Nephron (organoid): ENCODE data around the gene SLC39A1.

Source experiments
- H3K27ac Mint-ChIP-seq, 3 experiments: 2 replicates each; pipeline ENCODE4 v1.8.0; 2020; ENCODE audit warnings: mixed read lengths in 3 of 3, mild to moderate bottlenecking in 2 of 3, moderate library complexity in 1 of 3
- H3K27me3 Mint-ChIP-seq: 2 replicates; pipeline ENCODE4 v1.8.0; 2021; ENCODE audit warnings: low read depth, mild to moderate bottlenecking, moderate library complexity, mixed read lengths
- H3K36me3 Mint-ChIP-seq: 2 replicates; pipeline ENCODE4 v1.8.0; 2020; ENCODE audit warnings: low read depth, mixed read lengths
- H3K4me1 Mint-ChIP-seq: 2 replicates; pipeline ENCODE4 v1.8.0; 2020; ENCODE audit warnings: mixed read lengths
- H3K4me3 Mint-ChIP-seq, 3 experiments: 2 replicates each; pipeline ENCODE4 v1.8.0; 2020; ENCODE audit warnings: mild to moderate bottlenecking in 3 of 3, mixed read lengths in 3 of 3, moderate library complexity in 2 of 3
- H3K9me3 Mint-ChIP-seq: 2 replicates; pipeline ENCODE4 v1.8.0; 2020; ENCODE audit warnings: mixed read lengths
- CTCF ChIP-seq, 3 experiments: fragments of 200-600 bp; sonication (generic); IDR thresholded peaks; one replicate each; pipeline ENCODE4 v1.5.0; 2021; ENCODE audit warnings: antibody characterized with exemption in 3 of 3; ENCODE audit not compliant: unreplicated experiment in 3 of 3

SLC39A1 gene

DNA sequence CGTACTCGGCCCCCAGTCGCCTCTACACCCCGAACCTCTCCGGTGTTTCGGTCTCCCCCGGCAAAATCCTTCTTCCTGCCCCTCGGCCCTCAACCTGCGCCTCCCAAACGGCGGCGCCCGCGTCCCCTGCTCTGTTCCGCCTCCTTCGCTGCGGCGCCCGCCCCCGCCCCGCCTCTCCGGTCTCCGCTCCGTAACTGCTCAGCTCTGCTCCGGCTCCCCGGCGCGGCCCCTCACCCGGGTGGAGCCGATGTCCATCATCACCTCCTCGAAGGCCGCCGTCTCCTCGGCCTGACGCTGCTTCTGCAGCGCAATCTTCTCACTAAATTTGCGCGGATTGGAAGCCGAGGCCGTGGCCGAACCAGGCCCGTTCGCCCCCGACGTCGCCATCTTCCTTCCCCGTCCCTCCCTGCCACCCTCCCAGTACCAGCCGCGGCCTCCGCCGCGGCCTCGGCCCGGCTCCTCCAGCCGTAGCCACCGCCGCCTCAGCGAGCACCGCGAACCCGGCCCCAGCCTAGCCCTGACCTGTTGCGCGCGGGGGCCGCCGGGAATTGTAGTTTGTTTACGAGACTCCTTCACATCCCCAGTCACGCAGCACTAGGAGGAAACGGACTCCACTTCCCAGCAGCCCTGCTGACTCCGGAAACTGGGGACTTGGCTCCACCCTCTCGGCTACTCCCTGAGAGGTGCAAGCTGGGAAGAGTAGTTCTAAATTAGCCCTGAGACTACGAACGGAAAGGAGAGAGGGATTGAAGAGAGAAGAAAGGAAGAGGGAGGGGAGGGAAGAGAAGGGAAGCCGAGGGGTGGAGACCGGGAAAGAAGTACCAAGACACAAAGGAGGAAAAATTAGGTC is 5.0 kb downstream of the SLC39A1 start, which contains the start of gene CRTC2:
CRTC2 (minus strand) TSS at position 502 of the 850 bp plus-strand sequence; CDS start at position 387, 115 bp downstream.
- Mint-ChIP-seq H3K27me3 (no peaks in the 10 kb centered on the region), H3K36me3 (peaks cover 24% of the 10 kb centered on the region), H3K4me1 (peaks cover 44% of the 10 kb centered on the region), H3K4me3 (peak within 1 kb of the TSS; percentile 93 to 98 (median 97)), H3K27ac (peak within 1 kb of the TSS; percentile 60 to 89 (median 87)), H3K9me3 (no peaks in the 10 kb centered on the region)
- TF ChIP-seq CTCF (IDR thresholded peaks at IDR 0.05; ENCODE audit: unreplicated experiment in 3 of 3): no peak

- Mint-ChIP-seq H3K4me1 (peaks cover 39% of the 10 kb centered on the region), H3K27ac (peak overlapping the region; percentile 60 to 89 (median 87)), H3K4me3 (peak overlapping the region; percentile 93 to 98 (median 97)), H3K27me3 (no peaks in the 10 kb centered on the region), H3K36me3 (peaks cover 26% of the 10 kb centered on the region), H3K9me3 (no peaks in the 10 kb centered on the region)
- no peak for TF ChIP-seq CTCF (IDR thresholded peaks at IDR 0.05; ENCODE audit: unreplicated experiment in 3 of 3)
Measured at GRCh38 chr1:153957744-153958110, 5.6 kb downstream of the SLC39A1 start.

GRCh38 chr1:153956997-153957715 is 6.2 kb downstream of the SLC39A1 start:
- Mint-ChIP-seq H3K4me3 (peak overlapping the region; percentile 93 to 98 (median 97)), H3K4me1 (peaks cover 34% of the 10 kb centered on the region), H3K9me3 (no peaks in the 10 kb centered on the region), H3K27me3 (no peaks in the 10 kb centered on the region), H3K27ac (peak overlapping the region; percentile 60 to 89 (median 87)), H3K36me3 (peaks cover 29% of the 10 kb centered on the region)
- TF ChIP-seq CTCF (IDR thresholded peaks at IDR 0.05; ENCODE audit: unreplicated experiment in 3 of 3): no peak

- Mint-ChIP-seq H3K9me3 (no peaks in the 10 kb centered on the region), H3K27me3 (no peaks in the 10 kb centered on the region), H3K27ac (no peak overlapping the region), H3K4me1 (peaks cover 20% of the 10 kb centered on the region), H3K36me3 (peaks cover 38% of the 10 kb centered on the region), H3K4me3 (peak overlapping the region in 1 of 3 experiments; percentile 62)
- no peak for TF ChIP-seq CTCF (IDR thresholded peaks at IDR 0.05; ENCODE audit: unreplicated experiment in 3 of 3)
Measured at GRCh38 chr1:153954826-153955225, 8.5 kb downstream of the SLC39A1 start.

GRCh38 chr1:153953859-153954365 is 9.4 kb downstream of the SLC39A1 start:
- peak overlapping the region in 1 of 3 experiments; percentile 14 for H3K27ac Mint-ChIP-seq
- TF ChIP-seq CTCF (IDR thresholded peaks at IDR 0.05; ENCODE audit: unreplicated experiment in 3 of 3): no peak
- H3K9me3 Mint-ChIP-seq: no peaks in the 10 kb centered on the region
- H3K27me3 Mint-ChIP-seq: no peaks in the 10 kb centered on the region
- H3K36me3 Mint-ChIP-seq: peaks cover 34% of the 10 kb centered on the region
- peaks cover 20% of the 10 kb centered on the region for H3K4me1 Mint-ChIP-seq
- peak overlapping the region; percentile 33 to 62 (median 41) for H3K4me3 Mint-ChIP-seq
